ENCODE measurements around the gene SLC35F3.

DNA sequence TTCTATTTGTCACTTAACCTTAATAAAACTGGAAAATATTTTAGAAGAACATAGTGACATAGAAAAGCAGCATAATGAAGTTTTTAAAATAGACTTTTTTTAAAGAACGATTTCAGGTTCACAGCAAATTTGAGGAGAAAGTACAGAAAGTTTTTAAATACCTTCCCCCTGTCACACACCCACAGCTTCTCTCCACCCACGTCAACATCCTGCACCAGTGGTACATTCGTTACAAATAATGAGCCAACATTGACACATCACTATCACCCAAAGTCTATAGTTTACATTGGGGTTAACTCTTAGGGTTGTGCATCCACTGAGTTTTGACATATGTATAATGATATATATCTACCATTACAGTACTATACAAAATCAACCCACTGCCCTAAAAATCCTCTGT lies 3.0 kb upstream of the SLC35F3 start:
- TF ChIP-seq EP300 (IDR thresholded peaks at IDR 0.05) = no peak
- no peak for TF ChIP-seq POLR2AphosphoS5 (IDR thresholded peaks at IDR 0.05)
- no peak for TF ChIP-seq CTCF (IDR thresholded peaks at IDR 0.05)

Data from suprapubic skin (tissue), 4 donors.